Heart right ventricle (tissue), 16 donors: ENCODE measurements around the gene MNT. TPM values are rescaled to one million over a fixed set of nuclear protein-coding genes. Genes with fewer than 3 reads are reported as not detected.
"Not testable (repeated sequence)": the region's sequence is repeated elsewhere in the genome, so short reads cannot be mapped to it uniquely, and the experiment has no call there.

Experiments
- ATAC-seq, 8 donors: fragments of 200-7000 bp; cut with Tn5 transposase; one replicate each; pipeline ENCODE4 v1.9.1; 2020; ENCODE audit warnings: mild to moderate bottlenecking in 8 of 8, moderate library complexity in 8 of 8, moderate number of reproducible peaks in 1 of 8
- DNase-seq, 2 donors: peaks; one replicate each; pipeline ENCODE4 v3.0.0-alpha.2; 2020
- H3K27ac ChIP-seq, 10 donors: fragments of 200-600 bp; sonication (generic) in 2 of 10; one replicate each; pipeline versions ENCODE4 v1.5.0 to v1.8.0; 2020 to 2022; ENCODE audit warnings: mild to moderate bottlenecking in 3 of 10
- H3K27me3 ChIP-seq, 7 donors: fragments of 200-600 bp; one replicate each; pipeline ENCODE4 v1.8.0; 2021 to 2022; ENCODE audit warnings: mild to moderate bottlenecking in 2 of 7
- H3K36me3 ChIP-seq, 9 donors: fragments of 200-600 bp; sonication (generic) in 1 of 9; one replicate each; pipeline versions ENCODE4 v1.5.0 to v1.8.0; 2020 to 2022; ENCODE audit warnings: mild to moderate bottlenecking in 2 of 9
- H3K4me1 ChIP-seq, 9 donors: fragments of 200-600 bp; sonication (generic) in 1 of 9; one replicate each; pipeline versions ENCODE4 v1.5.0 to v1.8.0; 2020 to 2022; ENCODE audit warnings: mild to moderate bottlenecking in 4 of 9
- H3K4me3 ChIP-seq, 10 donors: fragments of 200-600 bp; sonication (generic) in 2 of 10; one replicate each; pipeline versions ENCODE4 v1.5.0 to v1.8.0; 2020 to 2022; ENCODE audit warnings: mild to moderate bottlenecking in 7 of 10, moderate library complexity in 2 of 10
- H3K9me3 ChIP-seq, 11 donors: fragments of 200-600 bp in 10 of 11; sonication (generic) in 2 of 11; one replicate each; pipeline versions ENCODE4 v1.5.0 to v1.8.0; 2013 to 2022; ENCODE audit warnings: mild to moderate bottlenecking in 2 of 11, control low read depth in 1 of 11, moderate library complexity in 1 of 11
- CTCF ChIP-seq, 9 donors: fragments of 200-600 bp; sonication (generic) in 2 of 9; IDR thresholded peaks; one replicate each; pipeline versions ENCODE4 v1.5.0 to v1.8.0; 2021 to 2022; ENCODE audit warnings: antibody characterized with exemption in 9 of 9, mild to moderate bottlenecking in 5 of 9, moderate library complexity in 1 of 9
- WGBS, 2 donors: extraction: QIAGEN DNeasy Blood & Tissue Kit; methylation state at CpG; one replicate each; pipeline ENCODE4 v1.1.7; 2013; ENCODE audit warnings: inconsistent platforms in 1 of 2; 5-methylcytosine and 5-hydroxymethylcytosine counted together
- intact Hi-C, 10 donors: fragments of 100-400 bp; cut with DNase I; formaldehyde crosslinking; loops; one replicate each; pipeline versions ENCODE4 v1.11.1 to v1.14.2; 2022
- long read RNA-seq, 3 donors: library from polyadenylated mRNA; unstranded; transcript quantifications; one replicate each; pipeline ENCODE4 v2.0.0, GENCODE V29; 2020 to 2021
- polyA plus RNA-seq, 2 donors: library from polyadenylated mRNA; stranded (reverse); fragments of 200-250 nt; gene quantifications; one replicate each; pipeline ENCODE4 v1.2.3, GENCODE V29; 2013
- total RNA-seq, 10 donors: library from RNA; stranded (reverse); fragmentation: NEBNext Ultra II Directional in 3 of 10; extraction: Animal tissue kit (Norgen Biotek cat#: 25700) in 3 of 10; gene quantifications; one replicate each; pipeline versions ENCODE4 v1.2.1 to v1.2.4, GENCODE V29; 2021 to 2023
- donor health status: Arrhythmogenic right ventricular cardiomyopathy.
- donor health status: ischemic (EF 13 %, LVEDD 7.1; RV severe dilation, severe dysfunction).
- donor health status: healthy with polysubstance abuse.
- donor health status: DM: no; HTN: yes; CAD: no.
- donor health status: DM: no; HTN: no; CAD: no.
- donor health status: ischemic (EF 25% LVEDD 6.9; RV normal size, moderate dysfunction).
- donor health status: ischemic (EF 25% LVEDD 5.7; RV mildly dilated, moderate dysfunction).
- donor health status: healthy.
- donor health status: DM: yes; HTN: yes; CAD: no.
- donor health status: Ischemic cardiomyopathy.
- donor health status: ischemic (EF 35%, LVEDD 5.7; RV mildly dilated, moderate dysfunction).
- donor health status: nonischemic (EF 11% LVEDD 7.7; RV severe dilation, severe dysfunction).
- donor health status: DM: yes; HTN: yes; CAD: no.
- donor health status: PGD.
- donor health status: ischemic (EF 29% LVEDD 5.4; RV normal size, mild dysfunction).
- donor health status: nonischemic (EF 23%, LVEDD 6.1; RV moderate dilation, normal function).

MNT gene
- total RNA-seq (10 to 100 TPM in 6 of 10 donors, 1 to 10 TPM in 4; 6.9 to 14.1 (median 11.0) TPM), polyA plus RNA-seq (10 to 100 TPM in 1 of 2 donors, 1 to 10 TPM in 1; 5.0 to 11.6 TPM)
- long read RNA-seq, donor 1, partial matches to known transcripts, result 0 of 12 reads
- long read RNA-seq, donor 1, other reads (novel, unspliced or antisense), result 11 of 12 reads
- long read RNA-seq, donor 2, partial matches to known transcripts, result 0 of 8 reads
- long read RNA-seq, donor 2, other reads (novel, unspliced or antisense), result 7 of 8 reads
- long read RNA-seq, donor 3, partial matches to known transcripts, result 0 of 5 reads
- long read RNA-seq, donor 3, other reads (novel, unspliced or antisense), result 5 of 5 reads

- Histone ChIP-seq H3K36me3 (no peaks in the 10 kb centered on the region), H3K27me3 (no peaks in the 10 kb centered on the region), H3K4me1 (peaks cover 33 to 70% (median 66%) of the 10 kb centered on the region in 9 donors), H3K9me3 (no peaks in the 10 kb centered on the region), H3K27ac (peak within 1 kb of the TSS; percentile 92 to 100 (median 98)), H3K4me3 (peak within 1 kb of the TSS; percentile 71 to 99 (median 89))
- ATAC-seq (peak; percentile 59 to 80 (median 68)), DNase-seq (peak; percentile 94 to 96)
- peak in 2 of 9 donors; percentile 10 to 12 for TF ChIP-seq CTCF (IDR thresholded peaks at IDR 0.05)
- WGBS, 2 donors, result 0 to 1% methylated on average over 50 of the region's 51 CpGs
- intact Hi-C loops, result loop anchor here in 3 of 10 donors (1.0 to 10.0 kb wide), 3 partner anchors 8 to 336 kb away; no protein-coding TSS in a partner anchor
Measured at GRCh38 chr17:2400877-2401425, at the start of gene MNT. MNT (minus strand) TSS chr17:2401060; CDS start chr17:2400712, 348 bp downstream.

- Histone ChIP-seq H3K4me3 (no peak overlapping the region), H3K36me3 (peaks cover 0 to 29% (median 6%) of the 10 kb centered on the region in 9 donors), H3K9me3 (peaks cover 0 to 13% (median 5%) of the 10 kb centered on the region in 11 donors), H3K27me3 (no peaks in the 10 kb centered on the region), H3K4me1 (peaks cover 0 to 23% (median 0%) of the 10 kb centered on the region in 9 donors), H3K27ac (peak overlapping the region in 1 of 10 donors; percentile 10)
- intact Hi-C loops, result no loop called here
- no peak for TF ChIP-seq CTCF (IDR thresholded peaks at IDR 0.05)
- DNase-seq (no peak), ATAC-seq (no peak)
- WGBS, 2 donors, result 67 to 72% methylated on average over 5 of the region's 5 CpGs
Measured at GRCh38 chr17:2450016-2450650, 49.3 kb upstream of the MNT start.

- H3K4me1 ChIP-seq, result peaks cover 0 to 23% (median 0%) of the 10 kb centered on the region in 9 donors
- ATAC-seq (no peak), DNase-seq (no peak)
- H3K4me3 ChIP-seq, result no peak overlapping the region
- intact Hi-C loops, result no loop called here
- H3K9me3 ChIP-seq, result peaks cover 0 to 13% (median 5%) of the 10 kb centered on the region in 11 donors
- peaks cover 0 to 23% (median 0%) of the 10 kb centered on the region in 9 donors for H3K36me3 ChIP-seq
- no peak overlapping the region for H3K27ac ChIP-seq
- no peaks in the 10 kb centered on the region for H3K27me3 ChIP-seq
- TF ChIP-seq CTCF (IDR thresholded peaks at IDR 0.05), result no peak
- 63 to 74% methylated on average over 2 of the region's 2 CpGs for WGBS, 2 donors
Measured at GRCh38 chr17:2449486-2449885, 48.6 kb upstream of the MNT start.

GRCh38 chr17:2447479-2447878 lies 46.6 kb upstream of the MNT start:
- ATAC-seq, DNase-seq, intact Hi-C loops, H3K27ac ChIP-seq, H3K27me3 ChIP-seq, H3K4me3 ChIP-seq: not testable (repeated sequence)
- WGBS, 2 donors, result 92% methylated on average over 11 of the region's 29 CpGs; no CpG with 5 or more reads in 1 of the 2 donors
- Histone ChIP-seq H3K4me1 (peaks cover 0 to 23% (median 0%) of the 10 kb centered on the region in 9 donors), H3K9me3 (peaks cover 0 to 13% (median 5%) of the 10 kb centered on the region in 11 donors), H3K36me3 (peaks cover 0 to 15% (median 0%) of the 10 kb centered on the region in 9 donors)
